Rectal smooth muscle tissue (tissue), 1 donor: ENCODE measurements around the gene TUBA1B.
"Not testable (repeated sequence)": the region's sequence is repeated elsewhere in the genome, so short reads cannot be mapped to it uniquely, and the experiment has no call there.

ENCODE experiments used
- H3K27ac ChIP-seq: one replicate; pipeline ENCODE4 v1.7.0; 2013; ENCODE audit warnings: low read depth, low read length, inconsistent platforms
- H3K27me3 ChIP-seq: one replicate; pipeline ENCODE4 v1.7.0; 2013; ENCODE audit warnings: low read length; ENCODE audit not compliant: control insufficient read depth, insufficient read depth
- H3K36me3 ChIP-seq: one replicate; pipeline ENCODE4 v1.7.0; 2013; ENCODE audit warnings: low read length; ENCODE audit not compliant: control insufficient read depth, insufficient read depth
- H3K4me1 ChIP-seq: one replicate; pipeline ENCODE4 v1.7.0; 2013; ENCODE audit warnings: low read length; ENCODE audit not compliant: control insufficient read depth, insufficient read depth
- H3K4me3 ChIP-seq: one replicate; pipeline ENCODE4 v1.7.0; 2013; ENCODE audit warnings: low read length
- H3K9ac ChIP-seq: one replicate; pipeline ENCODE4 v1.7.0; 2013; ENCODE audit warnings: low read length

TUBA1B gene

GRCh38 chr12:49131051-49131893, at the start of gene TUBA1B:
TUBA1B (minus strand) TSS chr12:49131395; CDS start chr12:49131300, 95 bp downstream.
- H3K4me1 ChIP-seq: peaks cover 14% of the 10 kb centered on the region
- peak within 1 kb of the TSS; percentile 99 for H3K9ac ChIP-seq
- H3K36me3 ChIP-seq: peaks cover 19% of the 10 kb centered on the region
- H3K27ac ChIP-seq: peak within 1 kb of the TSS; percentile 99
- peak within 1 kb of the TSS; percentile 99 for H3K4me3 ChIP-seq
- no peaks in the 10 kb centered on the region for H3K27me3 ChIP-seq

GRCh38 chr12:49174218-49174617, 43.0 kb upstream of the TUBA1B start:
- H3K4me3 ChIP-seq: no peak overlapping the region
- no peaks in the 10 kb centered on the region for H3K36me3 ChIP-seq
- no peak overlapping the region for H3K27ac ChIP-seq
- no peaks in the 10 kb centered on the region for H3K27me3 ChIP-seq
- no peaks in the 10 kb centered on the region for H3K4me1 ChIP-seq
- H3K9ac ChIP-seq: no peak overlapping the region

- Histone ChIP-seq H3K36me3 (no peaks in the 10 kb centered on the region), H3K9ac (no peak overlapping the region)
These were observed 39.7 kb upstream of the TUBA1B start for GRCh38 chr12:49170924-49171323.

GRCh38 chr12:49165114-49165513, 33.9 kb upstream of the TUBA1B start:
- Histone ChIP-seq H3K4me1 (no peaks in the 10 kb centered on the region), H3K4me3 (no peak overlapping the region), H3K36me3 (no peaks in the 10 kb centered on the region), H3K9ac (no peak overlapping the region), H3K27me3 (no peaks in the 10 kb centered on the region), H3K27ac (no peak overlapping the region)

More at GRCh38 chr12:49170924-49171323, 39.7 kb upstream of the TUBA1B start:
- no peak overlapping the region for H3K27ac ChIP-seq
- H3K4me3 ChIP-seq: no peak overlapping the region
- H3K4me1 ChIP-seq: no peaks in the 10 kb centered on the region
- no peaks in the 10 kb centered on the region for H3K27me3 ChIP-seq

- H3K27me3 ChIP-seq, H3K27ac ChIP-seq, H3K4me1 ChIP-seq, H3K4me3 ChIP-seq, H3K9ac ChIP-seq, H3K36me3 ChIP-seq: not testable (repeated sequence)
These were observed 30.7 kb upstream of the TUBA1B start for GRCh38 chr12:49161901-49162300.

GRCh38 chr12:49161092-49161795, 30.0 kb upstream of the TUBA1B start:
- H3K4me3 ChIP-seq: no peak overlapping the region
- H3K9ac ChIP-seq: no peak overlapping the region
- H3K27ac ChIP-seq: no peak overlapping the region
- no peaks in the 10 kb centered on the region for H3K36me3 ChIP-seq
- H3K27me3 ChIP-seq: no peaks in the 10 kb centered on the region
- H3K4me1 ChIP-seq: no peaks in the 10 kb centered on the region

- H3K36me3 ChIP-seq: no peaks in the 10 kb centered on the region
- H3K9ac ChIP-seq: no peak overlapping the region
- H3K27ac ChIP-seq: no peak overlapping the region
- no peaks in the 10 kb centered on the region for H3K27me3 ChIP-seq
- no peak overlapping the region for H3K4me3 ChIP-seq
- no peaks in the 10 kb centered on the region for H3K4me1 ChIP-seq
These were observed 29.2 kb upstream of the TUBA1B start for GRCh38 chr12:49160399-49160798.

GRCh38 chr12:49154221-49154620, 23.0 kb upstream of the TUBA1B start:
- Histone ChIP-seq H3K4me3 (no peak overlapping the region), H3K27me3 (no peaks in the 10 kb centered on the region), H3K9ac (no peak overlapping the region), H3K27ac (no peak overlapping the region), H3K36me3 (no peaks in the 10 kb centered on the region), H3K4me1 (no peaks in the 10 kb centered on the region)

GRCh38 chr12:49147384-49147783, 16.2 kb upstream of the TUBA1B start:
- no peak overlapping the region for H3K9ac ChIP-seq
- H3K27me3 ChIP-seq: no peaks in the 10 kb centered on the region
- no peaks in the 10 kb centered on the region for H3K36me3 ChIP-seq
- H3K4me1 ChIP-seq: no peaks in the 10 kb centered on the region
- H3K27ac ChIP-seq: no peak overlapping the region
- no peak overlapping the region for H3K4me3 ChIP-seq

- Histone ChIP-seq H3K9ac (no peak overlapping the region), H3K27me3 (no peaks in the 10 kb centered on the region), H3K36me3 (no peaks in the 10 kb centered on the region), H3K4me1 (no peaks in the 10 kb centered on the region), H3K27ac (no peak overlapping the region), H3K4me3 (no peak overlapping the region)
These were observed 15.2 kb upstream of the TUBA1B start for GRCh38 chr12:49146406-49146805.

- H3K4me1 ChIP-seq: no peaks in the 10 kb centered on the region
- H3K27ac ChIP-seq: no peak overlapping the region
- no peak overlapping the region for H3K9ac ChIP-seq
- H3K27me3 ChIP-seq: no peaks in the 10 kb centered on the region
- no peak overlapping the region for H3K4me3 ChIP-seq
- H3K36me3 ChIP-seq: no peaks in the 10 kb centered on the region
These were observed 13.2 kb upstream of the TUBA1B start for GRCh38 chr12:49144384-49144783.

GRCh38 chr12:49138999-49139398, 7.8 kb upstream of the TUBA1B start:
- no peaks in the 10 kb centered on the region for H3K27me3 ChIP-seq
- no peaks in the 10 kb centered on the region for H3K4me1 ChIP-seq
- no peak overlapping the region for H3K9ac ChIP-seq
- H3K27ac ChIP-seq: no peak overlapping the region
- H3K36me3 ChIP-seq: no peaks in the 10 kb centered on the region
- H3K4me3 ChIP-seq: no peak overlapping the region
